ENCODE measurements around the gene FIZ1. TPM values are rescaled to one million over a fixed set of nuclear protein-coding genes. Genes with fewer than 3 reads are reported as not detected.

FIZ1 gene
- total and polyA plus RNA-seq, 2 experiments from 2014 or later: 5.4 to 10.1 TPM

DNA sequence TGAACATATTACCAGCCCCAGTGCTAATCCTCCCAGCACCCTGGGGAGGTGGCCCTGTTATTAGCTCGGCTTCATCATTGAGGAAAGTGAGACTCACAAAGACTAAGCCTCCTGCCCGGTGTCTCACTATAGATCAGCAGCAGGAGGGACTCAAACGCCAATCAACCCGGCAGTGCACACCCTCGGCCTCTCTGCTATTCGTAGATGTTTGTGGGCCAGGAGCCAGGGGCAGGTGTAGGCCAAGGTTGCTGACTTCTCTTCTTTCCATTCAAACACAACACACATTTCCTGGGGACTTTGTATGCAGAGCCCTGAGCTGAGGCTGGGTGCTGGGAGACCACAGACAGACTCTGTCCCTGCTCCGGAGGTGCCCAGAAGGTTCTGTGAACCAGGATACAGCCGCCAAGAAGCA lies 44.6 kb downstream of the FIZ1 start (continued):
- TF ChIP-seq, protein P1, sequence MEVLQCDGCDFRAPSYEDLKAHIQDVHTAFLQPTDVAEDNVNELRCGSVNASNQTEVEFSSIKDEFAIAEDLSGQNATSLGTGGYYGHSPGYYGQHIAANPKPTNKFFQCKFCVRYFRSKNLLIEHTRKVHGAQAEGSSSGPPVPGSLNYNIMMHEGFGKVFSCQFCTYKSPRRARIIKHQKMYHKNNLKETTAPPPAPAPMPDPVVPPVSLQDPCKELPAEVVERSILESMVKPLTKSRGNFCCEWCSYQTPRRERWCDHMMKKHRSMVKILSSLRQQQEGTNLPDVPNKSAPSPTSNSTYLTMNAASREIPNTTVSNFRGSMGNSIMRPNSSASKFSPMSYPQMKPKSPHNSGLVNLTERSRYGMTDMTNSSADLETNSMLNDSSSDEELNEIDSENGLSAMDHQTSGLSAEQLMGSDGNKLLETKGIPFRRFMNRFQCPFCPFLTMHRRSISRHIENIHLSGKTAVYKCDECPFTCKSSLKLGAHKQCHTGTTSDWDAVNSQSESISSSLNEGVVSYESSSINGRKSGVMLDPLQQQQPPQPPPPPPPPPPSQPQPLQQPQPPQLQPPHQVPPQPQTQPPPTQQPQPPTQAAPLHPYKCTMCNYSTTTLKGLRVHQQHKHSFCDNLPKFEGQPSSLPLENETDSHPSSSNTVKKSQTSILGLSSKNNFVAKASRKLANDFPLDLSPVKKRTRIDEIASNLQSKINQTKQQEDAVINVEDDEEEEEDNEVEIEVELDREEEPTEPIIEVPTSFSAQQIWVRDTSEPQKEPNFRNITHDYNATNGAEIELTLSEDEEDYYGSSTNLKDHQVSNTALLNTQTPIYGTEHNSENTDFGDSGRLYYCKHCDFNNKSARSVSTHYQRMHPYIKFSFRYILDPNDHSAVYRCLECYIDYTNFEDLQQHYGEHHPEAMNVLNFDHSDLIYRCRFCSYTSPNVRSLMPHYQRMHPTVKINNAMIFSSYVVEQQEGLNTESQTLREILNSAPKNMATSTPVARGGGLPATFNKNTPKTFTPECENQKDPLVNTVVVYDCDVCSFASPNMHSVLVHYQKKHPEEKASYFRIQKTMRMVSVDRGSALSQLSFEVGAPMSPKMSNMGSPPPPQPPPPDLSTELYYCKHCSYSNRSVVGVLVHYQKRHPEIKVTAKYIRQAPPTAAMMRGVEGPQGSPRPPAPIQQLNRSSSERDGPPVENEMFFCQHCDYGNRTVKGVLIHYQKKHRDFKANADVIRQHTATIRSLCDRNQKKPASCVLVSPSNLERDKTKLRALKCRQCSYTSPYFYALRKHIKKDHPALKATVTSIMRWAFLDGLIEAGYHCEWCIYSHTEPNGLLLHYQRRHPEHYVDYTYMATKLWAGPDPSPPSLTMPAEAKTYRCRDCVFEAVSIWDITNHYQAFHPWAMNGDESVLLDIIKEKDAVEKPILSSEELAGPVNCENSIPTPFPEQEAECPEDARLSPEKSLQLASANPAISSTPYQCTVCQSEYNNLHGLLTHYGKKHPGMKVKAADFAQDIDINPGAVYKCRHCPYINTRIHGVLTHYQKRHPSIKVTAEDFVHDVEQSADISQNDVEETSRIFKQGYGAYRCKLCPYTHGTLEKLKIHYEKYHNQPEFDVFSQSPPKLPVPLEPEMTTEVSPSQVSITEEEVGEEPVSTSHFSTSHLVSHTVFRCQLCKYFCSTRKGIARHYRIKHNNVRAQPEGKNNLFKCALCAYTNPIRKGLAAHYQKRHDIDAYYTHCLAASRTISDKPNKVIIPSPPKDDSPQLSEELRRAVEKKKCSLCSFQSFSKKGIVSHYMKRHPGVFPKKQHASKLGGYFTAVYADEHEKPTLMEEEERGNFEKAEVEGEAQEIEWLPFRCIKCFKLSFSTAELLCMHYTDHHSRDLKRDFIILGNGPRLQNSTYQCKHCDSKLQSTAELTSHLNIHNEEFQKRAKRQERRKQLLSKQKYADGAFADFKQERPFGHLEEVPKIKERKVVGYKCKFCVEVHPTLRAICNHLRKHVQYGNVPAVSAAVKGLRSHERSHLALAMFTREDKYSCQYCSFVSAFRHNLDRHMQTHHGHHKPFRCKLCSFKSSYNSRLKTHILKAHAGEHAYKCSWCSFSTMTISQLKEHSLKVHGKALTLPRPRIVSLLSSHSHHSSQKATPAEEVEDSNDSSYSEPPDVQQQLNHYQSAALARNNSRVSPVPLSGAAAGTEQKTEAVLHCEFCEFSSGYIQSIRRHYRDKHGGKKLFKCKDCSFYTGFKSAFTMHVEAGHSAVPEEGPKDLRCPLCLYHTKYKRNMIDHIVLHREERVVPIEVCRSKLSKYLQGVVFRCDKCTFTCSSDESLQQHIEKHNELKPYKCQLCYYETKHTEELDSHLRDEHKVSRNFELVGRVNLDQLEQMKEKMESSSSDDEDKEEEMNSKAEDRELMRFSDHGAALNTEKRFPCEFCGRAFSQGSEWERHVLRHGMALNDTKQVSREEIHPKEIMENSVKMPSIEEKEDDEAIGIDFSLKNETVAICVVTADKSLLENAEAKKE (CRISPR knock-in tag; IDR thresholded peaks at IDR 0.05): no peak

DNA sequence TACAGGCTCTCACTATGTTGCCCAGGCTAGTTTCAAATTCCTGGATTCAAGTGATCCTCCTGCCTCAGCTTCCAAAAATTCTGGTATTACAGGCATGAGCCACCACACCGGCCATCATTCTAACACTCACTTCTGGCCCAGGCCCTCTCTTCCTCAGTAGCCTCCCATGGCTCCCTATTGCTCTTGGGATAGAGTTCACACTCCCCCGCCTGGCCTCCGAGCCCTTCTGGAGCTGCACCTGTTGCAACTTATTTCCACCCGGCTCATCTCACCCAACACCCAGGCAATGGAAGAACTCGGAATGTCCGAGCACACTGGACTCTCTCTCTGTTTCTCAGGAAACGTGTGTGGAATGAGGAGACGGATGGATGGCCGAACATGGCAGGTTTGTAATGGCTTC lies 45.0 kb downstream of the FIZ1 start:
- Histone ChIP-seq H3K27me3 (ENCODE audit: insufficient read depth) (no peaks in the 10 kb centered on the region), H3K4me1 (ENCODE audit: insufficient read depth) (peaks cover 17% of the 10 kb centered on the region), H3K4me2 (no peak overlapping the region), H3K9me2 (ENCODE audit: insufficient read depth) (no peaks in the 10 kb centered on the region), H4K20me1 (replicated peaks; ENCODE audit: insufficient read depth) (no peaks in the 10 kb centered on the region), H3K4me3 (no peak overlapping the region), H2AFZ (no peak overlapping the region), H3K79me2 (replicated peaks; ENCODE audit: insufficient read depth) (no peaks in the 10 kb centered on the region), H3F3A (replicated peaks; ENCODE audit: low read depth) (no peaks in the 10 kb centered on the region; the same call in 1 of the 2 replicates), H3K27ac (ENCODE audit: low read depth) (no peak overlapping the region), H3K36me3 (ENCODE audit: insufficient read depth) (no peaks in the 10 kb centered on the region)
- Mint-ChIP-seq H3K4me3 (no peak overlapping the region), H3K4me1 (peaks cover 34% of the 10 kb centered on the region), H3K27me3 (ENCODE audit: insufficient read depth, low read depth, poor library complexity) (peaks cover 21% of the 10 kb centered on the region), H3K36me3 (ENCODE audit: low read depth) (no peaks in the 10 kb centered on the region), H3K27ac (no peak overlapping the region), H3K9me3 (no peaks in the 10 kb centered on the region)
- DNase-seq (ENCODE audit: low spot score) (no peak), ATAC-seq (no peak)
- TF ChIP-seq, protein P2, sequence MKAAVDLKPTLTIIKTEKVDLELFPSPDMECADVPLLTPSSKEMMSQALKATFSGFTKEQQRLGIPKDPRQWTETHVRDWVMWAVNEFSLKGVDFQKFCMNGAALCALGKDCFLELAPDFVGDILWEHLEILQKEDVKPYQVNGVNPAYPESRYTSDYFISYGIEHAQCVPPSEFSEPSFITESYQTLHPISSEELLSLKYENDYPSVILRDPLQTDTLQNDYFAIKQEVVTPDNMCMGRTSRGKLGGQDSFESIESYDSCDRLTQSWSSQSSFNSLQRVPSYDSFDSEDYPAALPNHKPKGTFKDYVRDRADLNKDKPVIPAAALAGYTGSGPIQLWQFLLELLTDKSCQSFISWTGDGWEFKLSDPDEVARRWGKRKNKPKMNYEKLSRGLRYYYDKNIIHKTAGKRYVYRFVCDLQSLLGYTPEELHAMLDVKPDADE (IDR thresholded peaks at IDR 0.05): no peak
- TF ChIP-seq, protein P3, sequence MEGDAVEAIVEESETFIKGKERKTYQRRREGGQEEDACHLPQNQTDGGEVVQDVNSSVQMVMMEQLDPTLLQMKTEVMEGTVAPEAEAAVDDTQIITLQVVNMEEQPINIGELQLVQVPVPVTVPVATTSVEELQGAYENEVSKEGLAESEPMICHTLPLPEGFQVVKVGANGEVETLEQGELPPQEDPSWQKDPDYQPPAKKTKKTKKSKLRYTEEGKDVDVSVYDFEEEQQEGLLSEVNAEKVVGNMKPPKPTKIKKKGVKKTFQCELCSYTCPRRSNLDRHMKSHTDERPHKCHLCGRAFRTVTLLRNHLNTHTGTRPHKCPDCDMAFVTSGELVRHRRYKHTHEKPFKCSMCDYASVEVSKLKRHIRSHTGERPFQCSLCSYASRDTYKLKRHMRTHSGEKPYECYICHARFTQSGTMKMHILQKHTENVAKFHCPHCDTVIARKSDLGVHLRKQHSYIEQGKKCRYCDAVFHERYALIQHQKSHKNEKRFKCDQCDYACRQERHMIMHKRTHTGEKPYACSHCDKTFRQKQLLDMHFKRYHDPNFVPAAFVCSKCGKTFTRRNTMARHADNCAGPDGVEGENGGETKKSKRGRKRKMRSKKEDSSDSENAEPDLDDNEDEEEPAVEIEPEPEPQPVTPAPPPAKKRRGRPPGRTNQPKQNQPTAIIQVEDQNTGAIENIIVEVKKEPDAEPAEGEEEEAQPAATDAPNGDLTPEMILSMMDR (conservative IDR thresholded peaks at IDR 0.05; ENCODE audit: low read depth in 2 of 2): no peak
- TF ChIP-seq EZH2phosphoT487 (IDR thresholded peaks at IDR 0.05; ENCODE audit: unreplicated experiment) (no peak), EZH2 (IDR thresholded peaks at IDR 0.05; ENCODE audit: low read depth, unreplicated experiment) (no peak), CREB1 (CRISPR knock-in tag; IDR thresholded peaks at IDR 0.05; ENCODE audit: low read depth) (no peak), STAT1 (IDR thresholded peaks at IDR 0.05; ENCODE audit: unreplicated experiment) (no peak), JUNB (IDR thresholded peaks at IDR 0.05; ENCODE audit: unreplicated experiment) (no peak), ZNF114 (CRISPR knock-in tag; IDR thresholded peaks at IDR 0.05) (no peak), ZNF331 (CRISPR knock-in tag; IDR thresholded peaks at IDR 0.05; ENCODE audit: low read depth) (no peak), NANOG (IDR thresholded peaks at IDR 0.05; ENCODE audit: borderline replicate concordance) (no peak), POLR2AphosphoS5 (IDR thresholded peaks at IDR 0.05; ENCODE audit: low read depth) (no peak)
- TF ChIP-seq, protein P4, sequence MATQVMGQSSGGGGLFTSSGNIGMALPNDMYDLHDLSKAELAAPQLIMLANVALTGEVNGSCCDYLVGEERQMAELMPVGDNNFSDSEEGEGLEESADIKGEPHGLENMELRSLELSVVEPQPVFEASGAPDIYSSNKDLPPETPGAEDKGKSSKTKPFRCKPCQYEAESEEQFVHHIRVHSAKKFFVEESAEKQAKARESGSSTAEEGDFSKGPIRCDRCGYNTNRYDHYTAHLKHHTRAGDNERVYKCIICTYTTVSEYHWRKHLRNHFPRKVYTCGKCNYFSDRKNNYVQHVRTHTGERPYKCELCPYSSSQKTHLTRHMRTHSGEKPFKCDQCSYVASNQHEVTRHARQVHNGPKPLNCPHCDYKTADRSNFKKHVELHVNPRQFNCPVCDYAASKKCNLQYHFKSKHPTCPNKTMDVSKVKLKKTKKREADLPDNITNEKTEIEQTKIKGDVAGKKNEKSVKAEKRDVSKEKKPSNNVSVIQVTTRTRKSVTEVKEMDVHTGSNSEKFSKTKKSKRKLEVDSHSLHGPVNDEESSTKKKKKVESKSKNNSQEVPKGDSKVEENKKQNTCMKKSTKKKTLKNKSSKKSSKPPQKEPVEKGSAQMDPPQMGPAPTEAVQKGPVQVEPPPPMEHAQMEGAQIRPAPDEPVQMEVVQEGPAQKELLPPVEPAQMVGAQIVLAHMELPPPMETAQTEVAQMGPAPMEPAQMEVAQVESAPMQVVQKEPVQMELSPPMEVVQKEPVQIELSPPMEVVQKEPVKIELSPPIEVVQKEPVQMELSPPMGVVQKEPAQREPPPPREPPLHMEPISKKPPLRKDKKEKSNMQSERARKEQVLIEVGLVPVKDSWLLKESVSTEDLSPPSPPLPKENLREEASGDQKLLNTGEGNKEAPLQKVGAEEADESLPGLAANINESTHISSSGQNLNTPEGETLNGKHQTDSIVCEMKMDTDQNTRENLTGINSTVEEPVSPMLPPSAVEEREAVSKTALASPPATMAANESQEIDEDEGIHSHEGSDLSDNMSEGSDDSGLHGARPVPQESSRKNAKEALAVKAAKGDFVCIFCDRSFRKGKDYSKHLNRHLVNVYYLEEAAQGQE (IDR thresholded peaks at IDR 0.05; ENCODE audit: unreplicated experiment): no peak
